Neural cell (in vitro differentiated cells): Measurements from ENCODE around the gene ADORA2A. TPM values are rescaled to one million over a fixed set of nuclear protein-coding genes. Genes with fewer than 3 reads are reported as not detected.

ENCODE experiments used
- H2AFZ ChIP-seq: fragments of 200-600, 300-800 bp; sonication (generic), shearing (Covaris generic); 2 replicates; pipeline ENCODE4 v1.6.0; 2014; ENCODE audit warnings: low read depth, mild to moderate bottlenecking, antibody characterized with exemption, low read length, moderate library complexity
- H3F3A ChIP-seq: fragments of 200-600 bp; shearing (Covaris generic); 2 replicates; pipeline ENCODE4 v1.6.1; 2016; ENCODE audit warnings: mild to moderate bottlenecking, moderate library complexity, mixed read lengths, antibody characterized with exemption, low read length; ENCODE audit not compliant: insufficient read depth, poor library complexity, severe bottlenecking
- H3K27ac ChIP-seq: fragments of 200-600, 300-800 bp; sonication (generic), shearing (Covaris generic); 2 replicates; pipeline ENCODE4 v1.5.1; 2014; ENCODE audit warnings: mild to moderate bottlenecking, low read length, moderate library complexity
- H3K27me3 ChIP-seq: fragments of 300-800, 200-600 bp; sonication (generic), shearing (Covaris generic); 2 replicates; pipeline ENCODE4 v1.6.0; 2014; ENCODE audit warnings: mild to moderate bottlenecking, low read depth, low read length, moderate library complexity; ENCODE audit not compliant: insufficient read depth
- H3K36me3 ChIP-seq: fragments of 300-800, 200-600 bp; sonication (generic), shearing (Covaris generic); 2 replicates; pipeline ENCODE4 v1.5.1; 2014; ENCODE audit warnings: mild to moderate bottlenecking, antibody characterized with exemption, low read length, moderate library complexity; ENCODE audit not compliant: insufficient read depth
- H3K4me2 ChIP-seq: fragments of 300-800, 200-600 bp; sonication (generic), shearing (Covaris generic); 2 replicates; pipeline ENCODE4 v1.6.0; 2014; ENCODE audit warnings: mild to moderate bottlenecking, low read length
- H3K4me3 ChIP-seq: fragments of 300-800, 200-600 bp; sonication (generic), shearing (Covaris generic); 2 replicates; pipeline ENCODE4 v1.5.1; 2014; ENCODE audit warnings: mild to moderate bottlenecking, low read length, moderate library complexity
- H3K79me2 ChIP-seq: fragments of 200-600 bp; shearing (Covaris generic); replicated peaks from 2 replicates; pipeline ENCODE4 v1.6.0; 2014; ENCODE audit warnings: mild to moderate bottlenecking, low read length, moderate library complexity; ENCODE audit not compliant: insufficient read depth
- H3K9ac ChIP-seq: fragments of 300-800, 200-600 bp; sonication (generic), shearing (Covaris generic); 2 replicates; pipeline ENCODE4 v1.6.1; 2016; ENCODE audit warnings: mild to moderate bottlenecking, low read length, mixed read lengths
- H3K9me2 ChIP-seq: fragments of 200-600 bp; shearing (Covaris generic); 2 replicates; pipeline ENCODE4 v1.6.1; 2016; ENCODE audit warnings: mild to moderate bottlenecking, low read length, mixed read lengths; ENCODE audit not compliant: insufficient read depth
- H3K9me3 ChIP-seq: fragments of 200-600, 300-800 bp; sonication (generic), shearing (Covaris generic); 2 replicates; pipeline ENCODE4 v1.6.1; 2016; ENCODE audit warnings: mild to moderate bottlenecking, mixed run types, low read length, moderate library complexity, mixed read lengths
- H4K20me1 ChIP-seq: fragments of 200-600 bp; shearing (Covaris generic); 2 replicates; pipeline ENCODE4 v1.6.1; 2016; ENCODE audit warnings: mild to moderate bottlenecking, mixed run types; ENCODE audit not compliant: insufficient read depth
- CTCF ChIP-seq: fragments of 450-650 bp; IDR thresholded peaks from 2 replicates; pipeline ENCODE4 v1.5.1; 2014; ENCODE audit warnings: antibody characterized with exemption, mild to moderate bottlenecking, moderate library complexity; ENCODE audit not compliant: poor library complexity, severe bottlenecking
- EP300 ChIP-seq: fragments of 450-650 bp; conservative IDR thresholded peaks from 2 replicates; pipeline ENCODE4 v1.6.1; 2014; ENCODE audit warnings: antibody characterized with exemption, mild to moderate bottlenecking, moderate library complexity; ENCODE audit not compliant: poor library complexity, severe bottlenecking
- EZH2 ChIP-seq: fragments of 200-600, 300-800 bp; shearing (Covaris generic), sonication (generic); IDR thresholded peaks from 2 replicates; pipeline ENCODE4 v1.6.1; 2014; ENCODE audit warnings: antibody characterized with exemption, low read length, borderline replicate concordance, mild to moderate bottlenecking; ENCODE audit not compliant: insufficient read depth, poor library complexity, severe bottlenecking
- MXI1 ChIP-seq: fragments of 450-650 bp; conservative IDR thresholded peaks from 2 replicates; pipeline ENCODE4 v1.6.1; 2014; ENCODE audit warnings: antibody characterized with exemption, mild to moderate bottlenecking; ENCODE audit not compliant: poor library complexity, severe bottlenecking
- POLR2AphosphoS5 ChIP-seq: IDR thresholded peaks from 2 replicates; pipeline ENCODE4 v1.6.1; 2012
- RAD21 ChIP-seq: fragments of 450-650 bp; conservative IDR thresholded peaks from 2 replicates; pipeline ENCODE4 v1.6.1; 2014; ENCODE audit warnings: antibody characterized with exemption, mild to moderate bottlenecking, moderate library complexity
- SMC3 ChIP-seq: fragments of 450-650 bp; conservative IDR thresholded peaks from 2 replicates; pipeline ENCODE4 v1.6.1; 2014; ENCODE audit warnings: antibody characterized with exemption, mild to moderate bottlenecking, moderate library complexity; ENCODE audit not compliant: poor library complexity
- TAF1 ChIP-seq: IDR thresholded peaks from 2 replicates; pipeline ENCODE4 v1.6.1; 2012; ENCODE audit warnings: low read depth
- polyA plus RNA-seq: library from polyadenylated mRNA; depleted of rRNA; stranded (reverse); fragments of >200 nt; gene quantifications from 2 replicates; pipeline ENCODE4 v1.2.3, GENCODE V29; 2014
- TF ChIP-seq, protein P1 (sequence below): IDR thresholded peaks from 2 replicates; pipeline ENCODE4 v1.6.1; 2012; ENCODE audit warnings: borderline replicate concordance

Gene ADORA2A
- polyA plus RNA-seq, 1 donor from 2014 or later: 2.9 TPM

DNA sequence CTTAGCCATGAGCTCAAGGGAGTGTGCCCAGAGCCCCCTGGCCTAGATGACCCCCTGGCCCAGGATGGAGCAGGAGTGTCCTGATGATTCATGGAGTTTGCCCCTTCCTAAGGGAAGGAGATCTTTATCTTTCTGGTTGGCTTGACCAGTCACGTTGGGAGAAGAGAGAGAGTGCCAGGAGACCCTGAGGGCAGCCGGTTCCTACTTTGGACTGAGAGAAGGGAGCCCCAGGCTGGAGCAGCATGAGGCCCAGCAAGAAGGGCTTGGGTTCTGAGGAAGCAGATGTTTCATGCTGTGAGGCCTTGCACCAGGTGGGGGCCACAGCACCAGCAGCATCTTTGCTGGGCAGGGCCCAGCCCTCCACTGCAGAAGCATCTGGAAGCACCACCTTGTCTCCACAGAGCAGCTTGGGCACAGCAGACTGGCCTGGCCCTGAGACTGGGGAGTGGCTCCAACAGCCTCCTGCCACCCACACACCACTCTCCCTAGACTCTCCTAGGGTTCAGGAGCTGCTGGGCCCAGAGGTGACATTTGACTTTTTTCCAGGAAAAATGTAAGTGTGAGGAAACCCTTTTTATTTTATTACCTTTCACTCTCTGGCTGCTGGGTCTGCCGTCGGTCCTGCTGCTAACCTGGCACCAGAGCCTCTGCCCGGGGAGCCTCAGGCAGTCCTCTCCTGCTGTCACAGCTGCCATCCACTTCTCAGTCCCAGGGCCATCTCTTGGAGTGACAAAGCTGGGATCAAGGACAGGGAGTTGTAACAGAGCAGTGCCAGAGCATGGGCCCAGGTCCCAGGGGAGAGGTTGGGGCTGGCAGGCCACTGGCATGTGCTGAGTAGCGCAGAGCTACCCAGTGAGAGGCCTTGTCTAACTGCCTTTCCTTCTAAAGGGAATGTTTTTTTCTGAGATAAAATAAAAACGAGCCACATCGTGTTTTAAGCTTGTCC is 14.3 kb downstream of the ADORA2A start:
- Histone ChIP-seq H3K9me3 (no peaks in the 10 kb centered on the region), H3K4me3 (no peak overlapping the region), H3K79me2 (no peaks in the 10 kb centered on the region), H3K4me2 (no peak overlapping the region), H3K27ac (no peak overlapping the region), H2AFZ (no peak overlapping the region), H3K27me3 (no peaks in the 10 kb centered on the region), H4K20me1 (no peaks in the 10 kb centered on the region), H3K36me3 (no peaks in the 10 kb centered on the region), H3K9me2 (no peaks in the 10 kb centered on the region), H3F3A (no peaks in the 10 kb centered on the region), H3K9ac (no peak overlapping the region)
- no peak for TF ChIP-seq RAD21
- TF ChIP-seq EZH2: no peak
- TF ChIP-seq, protein P1, sequence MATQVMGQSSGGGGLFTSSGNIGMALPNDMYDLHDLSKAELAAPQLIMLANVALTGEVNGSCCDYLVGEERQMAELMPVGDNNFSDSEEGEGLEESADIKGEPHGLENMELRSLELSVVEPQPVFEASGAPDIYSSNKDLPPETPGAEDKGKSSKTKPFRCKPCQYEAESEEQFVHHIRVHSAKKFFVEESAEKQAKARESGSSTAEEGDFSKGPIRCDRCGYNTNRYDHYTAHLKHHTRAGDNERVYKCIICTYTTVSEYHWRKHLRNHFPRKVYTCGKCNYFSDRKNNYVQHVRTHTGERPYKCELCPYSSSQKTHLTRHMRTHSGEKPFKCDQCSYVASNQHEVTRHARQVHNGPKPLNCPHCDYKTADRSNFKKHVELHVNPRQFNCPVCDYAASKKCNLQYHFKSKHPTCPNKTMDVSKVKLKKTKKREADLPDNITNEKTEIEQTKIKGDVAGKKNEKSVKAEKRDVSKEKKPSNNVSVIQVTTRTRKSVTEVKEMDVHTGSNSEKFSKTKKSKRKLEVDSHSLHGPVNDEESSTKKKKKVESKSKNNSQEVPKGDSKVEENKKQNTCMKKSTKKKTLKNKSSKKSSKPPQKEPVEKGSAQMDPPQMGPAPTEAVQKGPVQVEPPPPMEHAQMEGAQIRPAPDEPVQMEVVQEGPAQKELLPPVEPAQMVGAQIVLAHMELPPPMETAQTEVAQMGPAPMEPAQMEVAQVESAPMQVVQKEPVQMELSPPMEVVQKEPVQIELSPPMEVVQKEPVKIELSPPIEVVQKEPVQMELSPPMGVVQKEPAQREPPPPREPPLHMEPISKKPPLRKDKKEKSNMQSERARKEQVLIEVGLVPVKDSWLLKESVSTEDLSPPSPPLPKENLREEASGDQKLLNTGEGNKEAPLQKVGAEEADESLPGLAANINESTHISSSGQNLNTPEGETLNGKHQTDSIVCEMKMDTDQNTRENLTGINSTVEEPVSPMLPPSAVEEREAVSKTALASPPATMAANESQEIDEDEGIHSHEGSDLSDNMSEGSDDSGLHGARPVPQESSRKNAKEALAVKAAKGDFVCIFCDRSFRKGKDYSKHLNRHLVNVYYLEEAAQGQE: no peak
- no peak for TF ChIP-seq POLR2AphosphoS5
- TF ChIP-seq MXI1: no peak
- TF ChIP-seq EP300: no peak
- no peak for TF ChIP-seq SMC3
- no peak for TF ChIP-seq CTCF
- no peak for TF ChIP-seq TAF1

DNA sequence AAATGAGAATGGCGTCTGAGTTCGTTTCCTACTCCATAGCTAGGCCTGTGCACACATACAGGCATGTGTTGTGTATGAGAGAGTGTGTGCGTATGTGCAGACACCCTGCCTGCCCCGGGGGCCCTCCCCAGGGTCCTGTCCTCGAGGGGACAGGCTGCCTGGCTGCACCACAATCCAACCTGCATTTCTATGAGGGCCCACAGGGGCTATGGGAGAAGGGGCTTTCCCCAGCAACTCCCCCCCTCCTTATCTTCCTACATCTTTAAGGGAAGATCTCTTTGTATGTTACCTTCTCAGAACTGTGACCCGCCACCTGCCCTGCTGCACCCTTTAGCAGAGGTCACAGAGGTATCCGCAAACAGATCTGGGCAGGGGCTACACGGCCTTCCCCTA is 14.9 kb downstream of the ADORA2A start:
- H3K79me2 ChIP-seq: no peaks in the 10 kb centered on the region
- no peaks in the 10 kb centered on the region for H4K20me1 ChIP-seq
- no peaks in the 10 kb centered on the region for H3K27me3 ChIP-seq
- TF ChIP-seq CTCF: no peak
- no peak for TF ChIP-seq TAF1
- no peak for TF ChIP-seq EZH2
- no peak for TF ChIP-seq RAD21
- TF ChIP-seq POLR2AphosphoS5: no peak
- TF ChIP-seq, protein P1: no peak
- TF ChIP-seq SMC3: no peak
- TF ChIP-seq EP300: no peak
- no peak for TF ChIP-seq MXI1
- no peak overlapping the region for H3K9ac ChIP-seq
- no peak overlapping the region for H2AFZ ChIP-seq
- no peak overlapping the region for H3K4me3 ChIP-seq
- no peak overlapping the region for H3K27ac ChIP-seq
- H3K9me2 ChIP-seq: no peaks in the 10 kb centered on the region
- no peak overlapping the region for H3K4me2 ChIP-seq
- H3K36me3 ChIP-seq: no peaks in the 10 kb centered on the region
- H3F3A ChIP-seq: no peaks in the 10 kb centered on the region
- H3K9me3 ChIP-seq: no peaks in the 10 kb centered on the region
